ENCODE measurements around the gene LAMA4.

Gene LAMA4, protein sequence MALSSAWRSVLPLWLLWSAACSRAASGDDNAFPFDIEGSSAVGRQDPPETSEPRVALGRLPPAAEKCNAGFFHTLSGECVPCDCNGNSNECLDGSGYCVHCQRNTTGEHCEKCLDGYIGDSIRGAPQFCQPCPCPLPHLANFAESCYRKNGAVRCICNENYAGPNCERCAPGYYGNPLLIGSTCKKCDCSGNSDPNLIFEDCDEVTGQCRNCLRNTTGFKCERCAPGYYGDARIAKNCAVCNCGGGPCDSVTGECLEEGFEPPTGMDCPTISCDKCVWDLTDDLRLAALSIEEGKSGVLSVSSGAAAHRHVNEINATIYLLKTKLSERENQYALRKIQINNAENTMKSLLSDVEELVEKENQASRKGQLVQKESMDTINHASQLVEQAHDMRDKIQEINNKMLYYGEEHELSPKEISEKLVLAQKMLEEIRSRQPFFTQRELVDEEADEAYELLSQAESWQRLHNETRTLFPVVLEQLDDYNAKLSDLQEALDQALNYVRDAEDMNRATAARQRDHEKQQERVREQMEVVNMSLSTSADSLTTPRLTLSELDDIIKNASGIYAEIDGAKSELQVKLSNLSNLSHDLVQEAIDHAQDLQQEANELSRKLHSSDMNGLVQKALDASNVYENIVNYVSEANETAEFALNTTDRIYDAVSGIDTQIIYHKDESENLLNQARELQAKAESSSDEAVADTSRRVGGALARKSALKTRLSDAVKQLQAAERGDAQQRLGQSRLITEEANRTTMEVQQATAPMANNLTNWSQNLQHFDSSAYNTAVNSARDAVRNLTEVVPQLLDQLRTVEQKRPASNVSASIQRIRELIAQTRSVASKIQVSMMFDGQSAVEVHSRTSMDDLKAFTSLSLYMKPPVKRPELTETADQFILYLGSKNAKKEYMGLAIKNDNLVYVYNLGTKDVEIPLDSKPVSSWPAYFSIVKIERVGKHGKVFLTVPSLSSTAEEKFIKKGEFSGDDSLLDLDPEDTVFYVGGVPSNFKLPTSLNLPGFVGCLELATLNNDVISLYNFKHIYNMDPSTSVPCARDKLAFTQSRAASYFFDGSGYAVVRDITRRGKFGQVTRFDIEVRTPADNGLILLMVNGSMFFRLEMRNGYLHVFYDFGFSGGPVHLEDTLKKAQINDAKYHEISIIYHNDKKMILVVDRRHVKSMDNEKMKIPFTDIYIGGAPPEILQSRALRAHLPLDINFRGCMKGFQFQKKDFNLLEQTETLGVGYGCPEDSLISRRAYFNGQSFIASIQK (N-terminal part only)

DNA sequence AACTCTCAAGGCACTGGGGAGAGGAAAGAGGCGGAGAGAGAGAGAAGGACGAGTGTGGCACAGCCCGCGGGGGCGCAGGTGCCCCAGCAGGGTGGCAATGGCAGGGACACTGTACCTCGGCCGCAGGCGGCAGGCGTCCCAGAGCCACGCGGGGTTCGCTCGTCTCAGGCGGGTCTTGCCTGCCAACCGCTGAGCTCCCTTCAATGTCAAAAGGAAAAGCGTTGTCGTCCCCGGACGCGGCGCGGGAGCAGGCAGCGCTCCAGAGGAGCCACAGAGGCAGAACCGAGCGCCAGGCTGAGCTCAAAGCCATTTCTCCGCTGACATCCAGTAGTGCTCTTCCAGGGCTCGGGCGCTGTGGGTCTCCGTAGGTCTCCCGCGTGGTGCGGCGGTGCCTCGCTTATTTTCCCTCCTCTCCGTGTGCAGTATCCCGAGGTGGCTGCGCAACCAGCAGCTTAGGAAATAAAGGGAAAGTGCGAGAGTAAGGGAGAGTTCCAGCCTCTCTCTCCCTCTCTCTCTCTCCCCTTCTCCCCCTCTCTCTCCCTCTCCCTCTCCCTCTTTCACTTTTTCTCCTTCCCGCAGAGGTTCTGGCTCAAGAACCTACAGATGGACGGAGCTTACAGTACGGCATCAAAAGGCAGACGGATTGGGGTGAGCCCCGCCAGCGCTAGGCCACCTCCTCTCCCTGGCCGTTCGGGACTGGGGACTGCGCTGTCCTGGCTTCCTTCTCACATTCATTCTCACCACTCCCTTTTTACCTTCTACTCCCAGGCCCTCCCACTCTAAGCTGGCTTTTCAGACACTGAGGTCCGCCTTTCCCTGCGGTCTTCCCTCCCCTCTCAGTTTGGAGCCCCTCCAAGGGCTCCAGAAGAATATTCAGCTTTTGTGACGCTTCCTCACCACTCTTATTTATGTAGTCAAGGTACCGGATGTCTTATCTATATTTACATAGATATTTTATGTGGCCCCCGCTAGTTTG lies at the start of gene LAMA4:
Gene LAMA4, minus strand, starts transcription at position 727 of the 976 bp plus-strand sequence. Its CDS starts 417 bp downstream, at position 310.
- DNase-seq (ENCODE audit: low read depth) = no peak

- DNase-seq (ENCODE audit: low read depth) = no peak
These were observed 47.9 kb upstream of the LAMA4 start for GRCh38 chr6:112302142-112302705.

DNA sequence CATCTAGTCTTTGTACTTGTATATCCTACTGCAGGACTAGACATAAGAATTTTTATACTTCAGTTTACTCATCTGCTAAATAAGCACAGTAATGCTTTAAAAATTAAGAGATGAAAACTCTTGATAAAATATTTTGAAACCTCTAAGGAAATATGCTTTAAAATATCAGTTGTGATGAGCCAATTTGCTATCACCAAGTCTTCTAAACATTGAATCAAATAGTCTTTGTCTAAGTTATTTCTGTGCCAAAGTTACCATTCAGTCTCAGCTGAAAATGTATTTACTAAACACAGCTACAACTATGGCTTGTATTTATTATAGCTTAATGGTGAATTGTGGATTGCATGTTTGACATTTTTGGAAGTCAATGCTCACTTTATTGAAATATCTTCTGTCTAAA lies 46.5 kb upstream of the LAMA4 start:
- DNase-seq (ENCODE audit: low read depth) = no peak

GRCh38 chr6:112298816-112299281 lies 44.5 kb upstream of the LAMA4 start:
- peak; percentile 85 for DNase-seq (ENCODE audit: low read depth)

DNA sequence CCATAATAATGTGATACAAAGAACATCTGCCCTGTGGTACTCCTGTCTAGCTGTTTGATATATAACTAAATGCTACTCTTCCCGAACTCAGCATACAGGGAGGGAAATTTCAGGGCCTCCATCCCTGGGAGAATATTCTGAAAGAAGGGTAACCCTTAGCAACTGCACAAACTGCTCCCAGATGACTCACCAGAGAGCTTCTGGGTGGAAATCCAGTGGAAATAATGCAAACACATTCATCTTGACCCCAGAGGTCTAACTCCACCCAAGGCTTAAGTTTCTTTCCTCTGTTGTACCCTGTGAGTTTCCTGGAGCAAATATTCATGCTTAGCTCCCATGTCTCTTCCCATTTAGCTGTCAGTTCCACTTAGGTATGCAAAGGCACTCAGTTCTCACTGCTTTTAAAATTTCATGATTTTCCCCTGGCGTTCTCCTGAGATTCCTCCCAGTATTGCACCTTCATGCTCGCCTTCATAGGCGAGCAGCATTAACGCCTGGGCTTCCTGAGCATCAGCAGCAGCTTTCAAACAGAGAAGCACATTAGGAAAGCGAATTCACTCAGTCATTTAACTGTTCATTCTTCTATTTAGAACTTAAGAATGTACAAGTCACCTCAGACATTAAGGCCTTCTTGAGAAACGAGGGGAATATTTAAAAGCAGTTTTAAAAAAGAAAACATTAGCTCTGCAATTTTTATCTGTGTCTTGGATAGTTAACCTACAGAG lies 43.8 kb upstream of the LAMA4 start:
- DNase-seq (ENCODE audit: low read depth) = peak; percentile 97

GRCh38 chr6:112296694-112297093 lies 42.3 kb upstream of the LAMA4 start:
- DNase-seq (ENCODE audit: low read depth) = no peak

DNA sequence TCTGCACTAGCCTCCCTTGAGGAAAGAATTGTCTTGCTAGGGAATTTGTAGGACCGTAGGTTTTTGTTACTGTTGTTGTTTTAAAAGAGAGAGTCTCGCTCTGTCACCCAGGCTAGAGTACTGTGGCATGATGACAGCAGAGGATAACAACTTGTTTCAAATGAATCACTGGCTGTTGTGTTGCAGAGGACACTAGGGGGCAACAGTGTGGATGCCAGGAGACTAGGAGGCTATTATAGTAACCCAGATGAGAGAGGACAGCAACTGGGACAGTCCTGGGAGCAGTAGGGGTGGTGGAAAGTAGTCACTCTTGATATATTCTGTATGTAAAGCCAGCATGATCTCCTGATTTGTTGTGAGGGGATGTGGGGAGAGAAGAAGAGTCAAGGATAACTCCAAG lies 41.8 kb upstream of the LAMA4 start:
- peak; percentile 65 for DNase-seq (ENCODE audit: low read depth)

DNA sequence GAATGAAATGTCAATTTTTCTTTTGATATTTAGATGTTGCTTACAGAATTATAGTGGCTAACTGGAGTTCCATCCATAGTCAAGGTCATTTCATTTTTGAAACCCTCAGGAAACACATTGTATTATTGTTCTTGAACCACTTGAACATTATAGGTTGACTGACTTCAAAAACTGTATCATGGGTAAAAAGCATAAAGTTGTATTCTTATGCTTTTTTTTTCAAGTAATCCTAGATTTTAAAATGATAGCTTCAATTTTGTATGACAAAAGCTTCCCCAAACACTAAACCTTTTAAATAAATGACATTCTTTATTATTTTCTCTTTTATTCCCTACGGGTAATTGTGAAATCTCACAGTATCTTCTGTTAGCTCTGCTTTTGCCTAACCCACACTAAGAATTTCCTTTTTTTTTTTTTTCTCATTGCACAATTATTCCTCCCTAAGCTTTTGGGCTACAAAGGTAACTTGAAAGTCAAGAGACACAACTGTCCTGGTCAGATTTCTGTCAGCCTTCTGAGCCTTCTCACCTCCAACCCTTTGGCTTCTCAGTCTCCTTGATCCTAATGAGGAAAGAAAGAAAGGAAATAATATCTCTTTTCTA lies 36.9 kb upstream of the LAMA4 start:
- no peak for DNase-seq (ENCODE audit: low read depth)

GRCh38 chr6:112289038-112289566 lies 34.7 kb upstream of the LAMA4 start:
- DNase-seq (ENCODE audit: low read depth) = peak; percentile 93

DNA sequence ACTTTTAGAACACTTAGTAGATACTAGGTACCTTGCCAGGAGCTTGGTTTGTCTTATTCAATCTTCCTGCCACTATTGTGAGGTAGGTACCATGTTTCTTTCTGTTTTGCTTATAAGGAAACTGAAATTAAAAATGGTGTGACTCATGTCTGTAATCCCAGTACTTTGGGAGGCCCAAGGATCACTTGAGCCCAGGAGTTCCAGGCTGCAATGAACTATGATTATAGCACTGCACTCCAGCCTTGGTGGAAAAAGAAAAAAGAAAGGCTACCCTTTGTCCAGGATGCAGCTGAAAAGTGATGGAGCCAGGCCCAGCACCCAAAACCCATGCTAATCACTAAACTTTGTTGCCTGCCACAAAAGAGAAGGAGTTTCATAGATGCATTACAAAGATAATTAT lies 34.1 kb upstream of the LAMA4 start:
- DNase-seq (ENCODE audit: low read depth) = no peak

- no peak for DNase-seq (ENCODE audit: low read depth)
These were observed 33.3 kb upstream of the LAMA4 start for GRCh38 chr6:112287577-112288225.

- DNase-seq (ENCODE audit: low read depth) = no peak
These were observed 32.3 kb upstream of the LAMA4 start for GRCh38 chr6:112286500-112287144.

- no peak for DNase-seq (ENCODE audit: low read depth)
These were observed 31.6 kb upstream of the LAMA4 start for GRCh38 chr6:112286010-112286409.

GRCh38 chr6:112284603-112285002 lies 30.2 kb upstream of the LAMA4 start:
- no peak for DNase-seq (ENCODE audit: low read depth)

- no peak for DNase-seq (ENCODE audit: low read depth)
These were observed 29.3 kb upstream of the LAMA4 start for GRCh38 chr6:112283621-112284020.

GRCh38 chr6:112281821-112282615 lies 27.7 kb upstream of the LAMA4 start:
- DNase-seq (ENCODE audit: low read depth) = peak; percentile 88

Data from stromal cell of bone marrow (primary cell).